ENCODE measurements around the gene PTMS. TPM values are rescaled to one million over a fixed set of nuclear protein-coding genes. Genes with fewer than 3 reads are reported as not detected.

The PTMS gene
- total RNA-seq, 1 donor from 2014 or later: 395 TPM

DNA sequence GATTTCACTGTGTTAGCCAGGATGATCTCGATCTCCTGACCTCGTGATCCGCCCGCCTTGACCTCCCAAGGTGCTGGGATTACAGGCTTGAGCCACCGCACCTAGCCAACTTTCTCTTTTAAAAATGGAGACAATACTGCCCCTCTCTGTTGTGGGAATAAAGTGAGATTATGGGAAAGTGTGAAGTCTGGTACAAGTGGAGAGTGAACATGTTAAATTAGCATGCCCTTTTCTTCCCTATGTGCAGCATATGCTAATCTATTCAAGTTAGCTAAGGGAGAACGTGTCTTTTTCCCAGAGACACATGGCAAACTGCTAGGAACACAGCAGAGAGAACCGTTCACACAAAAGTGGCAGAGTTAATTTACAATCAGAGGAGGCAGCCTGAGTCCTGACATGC, 40.8 kb upstream of the PTMS start:
- peaks cover 4% of the 10 kb centered on the region for H3K9me3 Mint-ChIP-seq
- H3K4me1 Mint-ChIP-seq (ENCODE audit: unreplicated experiment): peaks cover 4% of the 10 kb centered on the region
- no peak for DNase-seq (ENCODE audit: extremely low spot score, unreplicated experiment)
- TF ChIP-seq, protein P1, sequence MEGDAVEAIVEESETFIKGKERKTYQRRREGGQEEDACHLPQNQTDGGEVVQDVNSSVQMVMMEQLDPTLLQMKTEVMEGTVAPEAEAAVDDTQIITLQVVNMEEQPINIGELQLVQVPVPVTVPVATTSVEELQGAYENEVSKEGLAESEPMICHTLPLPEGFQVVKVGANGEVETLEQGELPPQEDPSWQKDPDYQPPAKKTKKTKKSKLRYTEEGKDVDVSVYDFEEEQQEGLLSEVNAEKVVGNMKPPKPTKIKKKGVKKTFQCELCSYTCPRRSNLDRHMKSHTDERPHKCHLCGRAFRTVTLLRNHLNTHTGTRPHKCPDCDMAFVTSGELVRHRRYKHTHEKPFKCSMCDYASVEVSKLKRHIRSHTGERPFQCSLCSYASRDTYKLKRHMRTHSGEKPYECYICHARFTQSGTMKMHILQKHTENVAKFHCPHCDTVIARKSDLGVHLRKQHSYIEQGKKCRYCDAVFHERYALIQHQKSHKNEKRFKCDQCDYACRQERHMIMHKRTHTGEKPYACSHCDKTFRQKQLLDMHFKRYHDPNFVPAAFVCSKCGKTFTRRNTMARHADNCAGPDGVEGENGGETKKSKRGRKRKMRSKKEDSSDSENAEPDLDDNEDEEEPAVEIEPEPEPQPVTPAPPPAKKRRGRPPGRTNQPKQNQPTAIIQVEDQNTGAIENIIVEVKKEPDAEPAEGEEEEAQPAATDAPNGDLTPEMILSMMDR (conservative IDR thresholded peaks at IDR 0.05): no peak
- peak overlapping the region; percentile 54 for H3K4me3 Mint-ChIP-seq
- H3K27ac Mint-ChIP-seq: no peak overlapping the region
- H3K27me3 Mint-ChIP-seq: peaks cover 8% of the 10 kb centered on the region
- H3K36me3 Mint-ChIP-seq: peaks cover 18% of the 10 kb centered on the region

GRCh38 chr12:6729186-6729585, 37.0 kb upstream of the PTMS start:
- Mint-ChIP-seq H3K27me3 (no peaks in the 10 kb centered on the region), H3K9me3 (no peaks in the 10 kb centered on the region), H3K36me3 (peaks cover 21% of the 10 kb centered on the region), H3K27ac (no peak overlapping the region), H3K4me3 (no peak overlapping the region), H3K4me1 (ENCODE audit: unreplicated experiment) (no peaks in the 10 kb centered on the region)
- no peak for DNase-seq (ENCODE audit: extremely low spot score, unreplicated experiment)
- TF ChIP-seq, protein P1 (conservative IDR thresholded peaks at IDR 0.05): no peak

DNA sequence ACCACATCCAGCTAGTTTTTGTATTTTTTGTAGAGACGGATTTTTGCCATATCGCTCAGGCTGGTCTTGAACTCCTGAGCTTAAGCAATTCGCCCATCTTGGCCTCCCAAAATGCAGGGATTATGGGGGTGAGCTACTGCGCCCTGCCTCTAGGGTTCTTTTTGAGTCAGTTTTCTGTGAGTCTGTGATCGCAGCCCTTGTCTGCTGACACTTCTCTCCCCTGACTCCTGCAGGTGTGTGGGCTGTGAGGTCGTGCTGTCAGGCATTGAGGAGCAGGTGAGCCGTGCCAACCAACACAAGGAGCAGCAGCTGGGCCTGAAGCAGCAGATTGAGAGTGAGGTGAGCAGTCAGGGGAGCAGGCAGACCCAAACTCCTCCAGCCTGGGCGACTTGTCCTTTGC, 36.0 kb upstream of the PTMS start:
- DNase-seq (ENCODE audit: extremely low spot score, unreplicated experiment): no peak
- no peaks in the 10 kb centered on the region for H3K4me1 Mint-ChIP-seq (ENCODE audit: unreplicated experiment)
- no peak overlapping the region for H3K4me3 Mint-ChIP-seq
- H3K27me3 Mint-ChIP-seq: no peaks in the 10 kb centered on the region
- H3K9me3 Mint-ChIP-seq: no peaks in the 10 kb centered on the region
- H3K36me3 Mint-ChIP-seq: peaks cover 21% of the 10 kb centered on the region
- peak overlapping the region; percentile 50 for H3K27ac Mint-ChIP-seq
- TF ChIP-seq, protein P1 (conservative IDR thresholded peaks at IDR 0.05): peak; percentile 26

GRCh38 chr12:6734506-6735387, 31.4 kb upstream of the PTMS start:
- Mint-ChIP-seq H3K4me1 (ENCODE audit: unreplicated experiment) (peaks cover 6% of the 10 kb centered on the region), H3K9me3 (no peaks in the 10 kb centered on the region), H3K36me3 (peaks cover 16% of the 10 kb centered on the region), H3K27me3 (no peaks in the 10 kb centered on the region), H3K27ac (peak overlapping the region; percentile 64), H3K4me3 (no peak overlapping the region)
- no peak for DNase-seq (ENCODE audit: extremely low spot score, unreplicated experiment)
- TF ChIP-seq, protein P1 (conservative IDR thresholded peaks at IDR 0.05): no peak

DNA sequence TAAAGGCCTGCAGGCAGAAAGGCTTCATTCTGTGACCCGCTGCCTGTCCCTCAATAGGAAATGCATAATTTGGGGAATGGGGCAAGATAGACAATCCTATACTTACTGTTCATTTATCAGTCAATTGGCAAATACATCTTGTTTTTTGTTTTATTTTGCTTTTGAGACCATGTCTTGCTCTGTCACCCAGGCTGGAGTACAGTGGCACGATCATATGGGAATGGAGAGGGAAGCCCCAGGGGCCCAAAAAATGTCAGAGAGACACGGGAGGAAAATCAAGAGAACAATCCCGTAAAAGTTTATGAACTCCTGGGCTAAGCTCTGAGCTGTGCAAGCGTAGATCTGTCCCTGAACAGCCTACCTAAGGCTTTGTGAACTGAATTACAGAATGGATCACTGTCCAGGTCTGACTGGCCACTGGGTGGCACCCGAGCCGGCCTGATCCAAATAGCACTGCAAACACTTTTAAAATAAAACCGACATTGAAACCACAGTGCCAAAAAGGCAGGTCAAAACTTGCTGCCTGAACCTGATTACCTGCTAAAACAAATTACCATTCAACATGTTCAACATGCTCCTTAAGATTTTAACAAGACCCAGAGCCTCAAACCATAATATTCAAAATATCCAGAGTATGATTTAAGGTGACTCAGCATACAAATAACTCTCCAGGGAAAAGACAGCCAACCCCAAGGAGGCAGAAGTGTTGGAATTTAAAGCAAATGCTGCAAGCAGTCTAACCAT, 30.5 kb upstream of the PTMS start:
- DNase-seq (ENCODE audit: extremely low spot score, unreplicated experiment): no peak
- H3K27ac Mint-ChIP-seq: peak overlapping the region; percentile 64
- TF ChIP-seq, protein P1 (conservative IDR thresholded peaks at IDR 0.05): peak; percentile 80

More for the DNA sequence above, 30.5 kb upstream of the PTMS start:
- no peak overlapping the region for H3K4me3 Mint-ChIP-seq
- H3K36me3 Mint-ChIP-seq: peaks cover 13% of the 10 kb centered on the region
- H3K4me1 Mint-ChIP-seq (ENCODE audit: unreplicated experiment): peaks cover 6% of the 10 kb centered on the region
- no peaks in the 10 kb centered on the region for H3K27me3 Mint-ChIP-seq
- no peaks in the 10 kb centered on the region for H3K9me3 Mint-ChIP-seq

All from type B pancreatic cell (in vitro differentiated cells).